Subcutaneous adipose tissue (tissue), 4 donors: ENCODE results near the gene IL1F10. TPM values are rescaled to one million over a fixed set of nuclear protein-coding genes. Genes with fewer than 3 reads are reported as not detected.

ENCODE experiments used
- total RNA-seq, 4 donors: library from RNA; depleted of rRNA; stranded (reverse); fragments of >200 nt; gene quantifications; one replicate each; pipeline ENCODE4 v1.1.0, GENCODE V29; 2016
- TF ChIP-seq, protein P1 (sequence below): fragments of 450-650 bp; IDR thresholded peaks from one replicate; pipeline ENCODE4 v1.5.1; 2016; ENCODE audit warnings: low read depth, mild to moderate bottlenecking, control low read depth, antibody characterized with exemption, moderate library complexity

IL1F10 gene
- total RNA-seq, 4 donors from 2014 or later = not detected

DNA sequence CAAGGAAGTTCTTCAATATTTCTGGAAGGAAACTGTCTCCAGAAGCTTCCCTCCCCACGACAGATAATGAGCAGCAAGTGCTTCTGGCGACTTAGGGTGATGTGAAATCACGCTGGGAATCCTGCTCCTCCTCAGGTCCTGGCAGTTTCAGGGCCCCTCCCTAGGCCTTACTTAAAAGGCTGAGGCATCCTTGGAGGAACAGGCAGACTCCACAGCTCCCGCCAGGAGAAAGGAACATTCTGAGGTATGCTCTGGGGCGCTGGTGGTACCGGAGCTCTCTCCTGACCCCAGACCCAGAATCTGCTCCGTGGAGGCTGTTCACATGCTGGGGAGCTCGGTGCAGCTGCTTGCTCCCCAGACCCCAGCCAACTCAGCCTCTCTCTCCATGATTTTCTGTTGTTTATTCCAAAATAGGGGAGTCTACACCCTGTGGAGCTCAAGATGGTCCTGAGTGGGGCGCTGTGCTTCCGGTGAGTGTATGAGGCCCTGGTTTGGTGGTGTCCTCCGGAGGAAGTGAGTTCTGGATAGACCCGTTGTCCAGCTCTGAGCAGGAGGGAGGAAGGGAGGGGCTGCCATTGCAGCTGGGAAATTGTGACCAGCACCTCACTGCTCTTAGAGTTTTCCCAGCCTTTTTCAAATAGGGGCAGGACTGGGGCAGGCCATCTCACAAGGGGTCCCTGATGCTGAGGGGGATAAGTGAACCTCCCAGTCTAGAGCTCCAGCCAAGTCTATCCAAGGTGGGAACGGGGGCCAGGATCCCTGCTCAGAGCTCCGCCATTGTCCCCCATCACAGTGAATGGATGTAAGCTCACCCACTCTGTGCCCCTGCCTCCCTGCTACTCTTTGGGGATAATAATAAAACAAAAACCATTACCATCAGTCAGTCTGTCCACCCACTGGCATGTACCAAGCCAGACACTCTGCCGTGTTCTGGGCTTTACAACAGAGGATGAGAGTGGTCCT lies 8.5 kb upstream of the IL1F10 start, which contains the start of gene IL36RN:
Gene IL36RN, plus strand, starts transcription at position 201 of the 963 bp plus-strand sequence. Its CDS starts 241 bp downstream, at position 442.
- TF ChIP-seq, protein P1, sequence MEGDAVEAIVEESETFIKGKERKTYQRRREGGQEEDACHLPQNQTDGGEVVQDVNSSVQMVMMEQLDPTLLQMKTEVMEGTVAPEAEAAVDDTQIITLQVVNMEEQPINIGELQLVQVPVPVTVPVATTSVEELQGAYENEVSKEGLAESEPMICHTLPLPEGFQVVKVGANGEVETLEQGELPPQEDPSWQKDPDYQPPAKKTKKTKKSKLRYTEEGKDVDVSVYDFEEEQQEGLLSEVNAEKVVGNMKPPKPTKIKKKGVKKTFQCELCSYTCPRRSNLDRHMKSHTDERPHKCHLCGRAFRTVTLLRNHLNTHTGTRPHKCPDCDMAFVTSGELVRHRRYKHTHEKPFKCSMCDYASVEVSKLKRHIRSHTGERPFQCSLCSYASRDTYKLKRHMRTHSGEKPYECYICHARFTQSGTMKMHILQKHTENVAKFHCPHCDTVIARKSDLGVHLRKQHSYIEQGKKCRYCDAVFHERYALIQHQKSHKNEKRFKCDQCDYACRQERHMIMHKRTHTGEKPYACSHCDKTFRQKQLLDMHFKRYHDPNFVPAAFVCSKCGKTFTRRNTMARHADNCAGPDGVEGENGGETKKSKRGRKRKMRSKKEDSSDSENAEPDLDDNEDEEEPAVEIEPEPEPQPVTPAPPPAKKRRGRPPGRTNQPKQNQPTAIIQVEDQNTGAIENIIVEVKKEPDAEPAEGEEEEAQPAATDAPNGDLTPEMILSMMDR = no peak

DNA sequence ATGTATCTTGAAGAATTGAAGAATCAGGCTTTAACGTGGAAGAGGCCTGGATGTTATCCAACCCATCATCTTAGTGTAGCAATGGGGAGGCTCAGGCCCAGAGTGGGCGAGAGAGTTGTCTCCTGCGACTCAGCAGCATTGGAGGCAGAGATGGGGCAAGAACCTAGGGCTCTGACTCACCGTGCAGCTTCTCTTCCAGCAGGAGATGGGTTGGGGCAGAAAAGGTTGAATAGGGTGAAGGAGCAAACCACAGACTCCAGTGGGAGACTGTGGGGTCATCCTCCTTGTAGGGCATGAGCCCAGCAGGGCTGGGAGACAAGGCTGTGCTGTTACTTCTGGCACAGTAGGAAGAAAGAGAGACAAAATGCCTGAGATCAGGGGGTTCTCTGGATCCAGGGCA lies 7.4 kb upstream of the IL1F10 start:
- TF ChIP-seq, protein P1 = no peak

DNA sequence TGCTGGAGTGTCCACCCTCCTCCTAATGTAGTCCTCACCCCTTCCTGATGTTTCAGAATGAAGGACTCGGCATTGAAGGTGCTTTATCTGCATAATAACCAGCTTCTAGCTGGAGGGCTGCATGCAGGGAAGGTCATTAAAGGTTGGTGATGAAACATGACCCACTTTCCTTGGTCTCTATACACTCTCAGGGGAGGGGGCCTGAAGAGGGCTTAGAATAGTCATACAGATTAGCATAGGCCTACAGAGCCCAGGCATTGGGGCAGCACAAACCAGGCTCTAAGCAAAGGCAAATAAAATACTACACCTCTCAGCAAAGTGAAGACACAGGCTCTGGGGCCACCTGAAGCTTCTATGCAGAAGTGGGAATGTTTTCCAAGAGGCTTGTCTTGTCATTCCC lies 7.0 kb upstream of the IL1F10 start:
- TF ChIP-seq, protein P1 = no peak

GRCh38 chr2:113061241-113061640 lies 6.5 kb upstream of the IL1F10 start:
- TF ChIP-seq, protein P1 = no peak

- TF ChIP-seq, protein P1 = no peak
Measured at GRCh38 chr2:113061896-113062770, 5.6 kb upstream of the IL1F10 start.

DNA sequence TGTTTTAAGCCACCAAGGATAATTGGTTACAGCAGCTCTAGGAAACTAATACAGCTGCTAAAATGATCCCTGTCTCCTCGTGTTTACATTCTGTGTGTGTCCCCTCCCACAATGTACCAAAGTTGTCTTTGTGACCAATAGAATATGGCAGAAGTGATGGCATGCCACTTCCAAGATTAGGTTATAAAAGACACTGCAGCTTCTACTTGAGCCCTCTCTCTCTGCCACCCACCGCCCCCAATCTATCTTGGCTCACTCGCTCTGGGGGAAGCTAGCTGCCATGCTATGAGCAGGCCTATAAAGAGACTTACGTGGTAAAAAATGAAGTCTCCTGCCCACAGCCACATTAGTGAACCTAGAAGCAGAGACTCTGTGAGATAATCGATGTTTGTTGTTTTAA lies 3.5 kb upstream of the IL1F10 start:
- TF ChIP-seq, protein P1 = no peak

DNA sequence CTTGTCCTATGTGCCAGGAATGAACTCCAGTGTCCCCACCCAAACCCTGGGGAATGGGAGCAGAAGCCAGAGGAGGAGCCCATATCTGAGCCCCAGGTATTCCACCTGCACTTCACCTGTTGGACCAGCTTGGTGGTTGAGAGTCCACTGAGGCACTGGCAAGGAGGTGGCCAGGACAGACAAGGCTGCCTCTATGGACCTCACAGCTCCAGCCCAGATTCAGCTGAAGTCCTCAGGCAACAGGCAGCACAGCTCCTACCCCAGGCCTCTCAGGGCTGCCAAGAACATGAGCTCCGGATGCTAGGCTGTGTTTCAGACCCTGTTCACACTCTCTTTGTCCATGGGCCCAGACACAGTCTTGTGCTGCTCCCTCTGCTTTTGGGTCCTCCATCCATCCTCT lies 2.9 kb upstream of the IL1F10 start:
- TF ChIP-seq, protein P1 = no peak
